Transverse colon (tissue), 3 donors: ENCODE results near the gene GPSM3.

Experiments
- POLR2A ChIP-seq: fragments of 450-650 bp; IDR thresholded peaks from one replicate; pipeline ENCODE4 v1.6.1; 2016; ENCODE audit warnings: antibody characterized with exemption, mild to moderate bottlenecking, moderate library complexity
- TF ChIP-seq, protein P1 (sequence below), 5 experiments: fragments of 200-600 bp in 3 of 5; fragments of 450-650 bp in 2 of 5; sonication (generic) in 3 of 5; IDR thresholded peaks; 1 replicate in 2 of 5; 2 replicates in 3 of 5; pipeline ENCODE4 v1.5.1; 2016 to 2017; ENCODE audit warnings: antibody characterized with exemption in 5 of 5, inconsistent platforms in 3 of 5, mild to moderate bottlenecking in 2 of 5, moderate library complexity in 1 of 5

DNA sequence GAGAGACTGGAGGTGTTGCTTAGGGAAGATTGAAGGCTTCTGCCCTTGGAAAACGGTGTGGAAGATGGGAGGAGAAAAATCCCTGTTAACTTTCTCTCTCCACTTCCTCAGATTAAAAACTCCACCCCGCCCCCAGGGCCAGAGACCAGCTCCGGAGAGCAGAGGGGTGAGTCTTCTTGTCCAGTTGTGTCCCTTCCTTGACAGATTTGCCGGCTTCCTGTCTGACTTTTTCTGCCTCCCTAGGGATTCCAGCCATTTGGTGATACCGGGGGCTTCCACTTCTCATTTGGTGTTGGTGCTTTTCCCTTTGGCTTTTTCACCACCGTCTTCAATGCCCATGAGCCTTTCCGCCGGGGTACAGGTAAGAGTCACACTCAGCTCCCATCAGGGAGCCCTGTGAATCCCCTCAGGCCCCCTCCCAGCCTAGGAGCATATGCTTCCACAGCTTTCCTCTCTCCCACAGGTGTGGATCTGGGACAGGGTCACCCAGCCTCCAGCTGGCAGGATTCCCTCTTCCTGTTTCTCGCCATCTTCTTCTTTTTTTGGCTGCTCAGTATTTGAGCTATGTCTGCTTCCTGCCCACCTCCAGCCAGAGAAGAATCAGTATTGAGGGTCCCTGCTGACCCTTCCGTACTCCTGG is 12.6 kb downstream of the GPSM3 start:
- TF ChIP-seq, protein P1, sequence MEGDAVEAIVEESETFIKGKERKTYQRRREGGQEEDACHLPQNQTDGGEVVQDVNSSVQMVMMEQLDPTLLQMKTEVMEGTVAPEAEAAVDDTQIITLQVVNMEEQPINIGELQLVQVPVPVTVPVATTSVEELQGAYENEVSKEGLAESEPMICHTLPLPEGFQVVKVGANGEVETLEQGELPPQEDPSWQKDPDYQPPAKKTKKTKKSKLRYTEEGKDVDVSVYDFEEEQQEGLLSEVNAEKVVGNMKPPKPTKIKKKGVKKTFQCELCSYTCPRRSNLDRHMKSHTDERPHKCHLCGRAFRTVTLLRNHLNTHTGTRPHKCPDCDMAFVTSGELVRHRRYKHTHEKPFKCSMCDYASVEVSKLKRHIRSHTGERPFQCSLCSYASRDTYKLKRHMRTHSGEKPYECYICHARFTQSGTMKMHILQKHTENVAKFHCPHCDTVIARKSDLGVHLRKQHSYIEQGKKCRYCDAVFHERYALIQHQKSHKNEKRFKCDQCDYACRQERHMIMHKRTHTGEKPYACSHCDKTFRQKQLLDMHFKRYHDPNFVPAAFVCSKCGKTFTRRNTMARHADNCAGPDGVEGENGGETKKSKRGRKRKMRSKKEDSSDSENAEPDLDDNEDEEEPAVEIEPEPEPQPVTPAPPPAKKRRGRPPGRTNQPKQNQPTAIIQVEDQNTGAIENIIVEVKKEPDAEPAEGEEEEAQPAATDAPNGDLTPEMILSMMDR (IDR thresholded peaks at IDR 0.05), result no peak
- no peak for TF ChIP-seq POLR2A
